ENCODE data around the gene EML1.

The EML1 gene

GRCh38 chr14:99790201-99790977, 2.8 kb upstream of the EML1 start:
- DNase-seq (ENCODE audit: low read depth) = no peak
- H3K4me3 ChIP-seq (replicated peaks; ENCODE audit: low read depth, low read length) = no peak overlapping the region
- TF ChIP-seq CTCF (IDR thresholded peaks at IDR 0.05; ENCODE audit: low read length, missing control alignments) = no peak

- no peak overlapping the region for H3K4me3 ChIP-seq (replicated peaks; ENCODE audit: low read depth, low read length)
- no peak for TF ChIP-seq CTCF (IDR thresholded peaks at IDR 0.05; ENCODE audit: low read length, missing control alignments)
These were observed 2.2 kb upstream of the EML1 start for GRCh38 chr14:99790978-99791376.

GRCh38 chr14:99791476-99792209, 1.6 kb upstream of the EML1 start:
- no peak overlapping the region for H3K4me3 ChIP-seq (replicated peaks; ENCODE audit: low read depth, low read length)
- no peak for TF ChIP-seq CTCF (IDR thresholded peaks at IDR 0.05; ENCODE audit: low read length, missing control alignments)
- DNase-seq (ENCODE audit: low read depth) = no peak

More at GRCh38 chr14:99790978-99791376, 2.2 kb upstream of the EML1 start:
- DNase-seq (ENCODE audit: low read depth) = no peak

- DNase-seq (ENCODE audit: low read depth) = peak; percentile 11
- TF ChIP-seq CTCF (IDR thresholded peaks at IDR 0.05; ENCODE audit: low read length, missing control alignments) = no peak
- no peak overlapping the region for H3K4me3 ChIP-seq (replicated peaks; ENCODE audit: low read depth, low read length)
These were observed 1.0 kb upstream of the EML1 start for GRCh38 chr14:99792210-99792535.

- peak; percentile 20 for DNase-seq (ENCODE audit: low read depth)
- TF ChIP-seq CTCF (IDR thresholded peaks at IDR 0.05; ENCODE audit: low read length, missing control alignments) = no peak
- H3K4me3 ChIP-seq (replicated peaks; ENCODE audit: low read depth, low read length) = peak overlapping the region; percentile 48
These were observed 531 bp upstream of the EML1 start for GRCh38 chr14:99792551-99793212.

GRCh38 chr14:99794151-99794780, 1.1 kb downstream of the EML1 start:
- no peak for DNase-seq (ENCODE audit: low read depth)
- H3K4me3 ChIP-seq (replicated peaks; ENCODE audit: low read depth, low read length) = peak overlapping the region; percentile 65
- TF ChIP-seq CTCF (IDR thresholded peaks at IDR 0.05; ENCODE audit: low read length, missing control alignments) = no peak

Measured in fibroblast of pulmonary artery (primary cell).